ENCODE data around the gene UBE2F.
"Not testable (repeated sequence)": the region's sequence is repeated elsewhere in the genome, so short reads cannot be mapped to it uniquely, and the experiment has no call there.

The UBE2F gene

GRCh38 chr2:237980751-237981150, 13.9 kb downstream of the UBE2F start:
- no peak for DNase-seq

- not testable (repeated sequence) for DNase-seq
Measured at GRCh38 chr2:237981621-237982020, 14.8 kb downstream of the UBE2F start.

GRCh38 chr2:237982039-237982725, 15.4 kb downstream of the UBE2F start:
- no peak for DNase-seq

GRCh38 chr2:237983922-237984321, 17.1 kb downstream of the UBE2F start:
- no peak for DNase-seq

- no peak for DNase-seq
Measured at GRCh38 chr2:237987268-237987667, 20.5 kb downstream of the UBE2F start.

- no peak for DNase-seq
Measured at GRCh38 chr2:237993701-237994100, 26.9 kb downstream of the UBE2F start.

- DNase-seq: no peak
Measured at GRCh38 chr2:237995036-237995435, 28.2 kb downstream of the UBE2F start.

GRCh38 chr2:237996021-237996593, 29.3 kb downstream of the UBE2F start:
- no peak for DNase-seq

- no peak for DNase-seq
Measured at GRCh38 chr2:237997521-237997920, 30.7 kb downstream of the UBE2F start.

GRCh38 chr2:237998530-237998929, 31.7 kb downstream of the UBE2F start:
- no peak for DNase-seq

GRCh38 chr2:238003234-238004031, 36.6 kb downstream of the UBE2F start:
- DNase-seq: no peak

GRCh38 chr2:238004077-238004830, 37.4 kb downstream of the UBE2F start:
- DNase-seq: no peak

- DNase-seq: no peak
Measured at GRCh38 chr2:238005528-238005927, 38.7 kb downstream of the UBE2F start.

- DNase-seq: no peak
Measured at GRCh38 chr2:238006510-238006909, 39.7 kb downstream of the UBE2F start.

- no peak for DNase-seq
Measured at GRCh38 chr2:238007924-238008323, 41.1 kb downstream of the UBE2F start.

GRCh38 chr2:238009563-238009962, 42.7 kb downstream of the UBE2F start:
- no peak for DNase-seq

- no peak for DNase-seq
Measured at GRCh38 chr2:238010572-238010971, 43.8 kb downstream of the UBE2F start.

- no peak for DNase-seq
Measured at GRCh38 chr2:238013806-238014205, 47.0 kb downstream of the UBE2F start.

- no peak for DNase-seq
Measured at GRCh38 chr2:238015705-238016104, 48.9 kb downstream of the UBE2F start.

GRCh38 chr2:238016526-238016925, 49.7 kb downstream of the UBE2F start:
- no peak for DNase-seq

GRCh38 chr2:238019962-238020361, 53.1 kb downstream of the UBE2F start:
- no peak for DNase-seq

- no peak for DNase-seq
Measured at GRCh38 chr2:238020816-238021215, 54.0 kb downstream of the UBE2F start.

- DNase-seq: no peak
Measured at GRCh38 chr2:238021327-238021726, 54.5 kb downstream of the UBE2F start.
